HepG2 (cell line): Measurements from ENCODE around the gene HAP1. TPM values are rescaled to one million over a fixed set of nuclear protein-coding genes. Genes with fewer than 3 reads are reported as not detected.

Experiments used
- CC2D1A ChIP-seq: sonication (generic); formaldehyde crosslinking; IDR thresholded peaks from 2 replicates; pipeline ENCODE4 v1.8.1; 2023; ENCODE audit warnings: mild to moderate bottlenecking, missing genetic modification reagents
- HIC2 ChIP-seq: sonication (generic); formaldehyde crosslinking; IDR thresholded peaks from 2 replicates; pipeline ENCODE4 v1.9.0; 2022; ENCODE audit warnings: low read depth, missing genetic modification reagents
- KLF11 ChIP-seq: IDR thresholded peaks from 2 replicates; pipeline ENCODE4 v1.6.1; 2016; ENCODE audit warnings: missing compliant biosample characterization
- MZF1 ChIP-seq: sonication (generic); formaldehyde crosslinking; IDR thresholded peaks from 2 replicates; pipeline ENCODE4 v1.8.1; 2023; ENCODE audit warnings: mild to moderate bottlenecking, missing genetic modification reagents, borderline replicate concordance
- POLR2AphosphoS2 ChIP-seq: IDR thresholded peaks from 2 replicates; pipeline ENCODE4 v1.6.1; 2011; ENCODE audit warnings: low read depth, low read length, improper control_type of control experiment
- SP2 ChIP-seq: sonication (generic); formaldehyde crosslinking; IDR thresholded peaks from 2 replicates; pipeline ENCODE4 v1.5.1; 2020; ENCODE audit warnings: mild to moderate bottlenecking, missing genetic modification reagents
- STAT6 ChIP-seq: sonication (generic); formaldehyde crosslinking; IDR thresholded peaks from 2 replicates; pipeline ENCODE4 v1.4.0; 2020; ENCODE audit warnings: missing genetic modification reagents, mild to moderate bottlenecking, borderline replicate concordance
- ZHX2 ChIP-seq, 2 experiments: sonication (generic) in 1 of 2; formaldehyde crosslinking in 1 of 2; IDR thresholded peaks; 2 replicates each; pipeline versions ENCODE4 v1.6.1 to v1.9.0; 2014 to 2022; ENCODE audit warnings: antibody characterized with exemption in 1 of 2, borderline replicate concordance in 1 of 2, inconsistent platforms in 1 of 2, low read depth in 1 of 2, missing genetic modification reagents in 1 of 2
- ZNF121 ChIP-seq: sonication (generic); formaldehyde crosslinking; IDR thresholded peaks from 2 replicates; pipeline ENCODE4 v1.5.0; 2020; ENCODE audit warnings: mild to moderate bottlenecking, missing genetic modification reagents
- ZNF383 ChIP-seq: sonication (generic); formaldehyde crosslinking; IDR thresholded peaks from 2 replicates; pipeline ENCODE4 v1.4.0; 2020; ENCODE audit warnings: missing genetic modification reagents, mild to moderate bottlenecking, borderline replicate concordance
- ZNF513 ChIP-seq: sonication (generic); formaldehyde crosslinking; conservative IDR thresholded peaks from 2 replicates; pipeline ENCODE4 v1.5.0; 2020; ENCODE audit warnings: missing genetic modification reagents
- ZNF589 ChIP-seq: sonication (generic); formaldehyde crosslinking; conservative IDR thresholded peaks from 2 replicates; pipeline ENCODE4 v1.8.0; 2022; ENCODE audit warnings: mild to moderate bottlenecking, moderate library complexity, missing genetic modification reagents
- ZNF615 ChIP-seq: sonication (generic); formaldehyde crosslinking; IDR thresholded peaks from 2 replicates; pipeline ENCODE4 v1.5.0; 2020; ENCODE audit warnings: mild to moderate bottlenecking, missing genetic modification reagents, borderline replicate concordance
- polyA plus RNA-seq, 8 experiments: library from polyadenylated mRNA; depleted of rRNA in 3 of 8; stranded (reverse) in 7 of 8; unstranded in 1 of 8; fragments of >200 nt; fragmentation: Illumina TruSeq in 4 of 8; extraction: Trizol in 4 of 8; gene quantifications; 2 replicates each; pipeline versions ENCODE4 v1.2.1 to v1.2.3, GENCODE V29; 2011 to 2016; ENCODE audit warnings: low read depth in 4 of 8, missing spikeins in 1 of 8, mixed read lengths in 1 of 8; ENCODE audit not compliant: insufficient read depth in 1 of 8
- total RNA-seq, 5 experiments: library from RNA; depleted of rRNA; stranded (reverse); fragments of >200 nt; fragmentation: Illumina TruSeq; extraction: Trizol; gene quantifications; 2 replicates each; pipeline ENCODE4 v1.2.3, GENCODE V29; 2016; ENCODE audit warnings: low read depth in 1 of 5

The HAP1 gene
- total and polyA plus RNA-seq, 2 of the 13 experiments (the other 11 are each of a cell fraction or from before 2014, with no cell fraction given) = 0.07 TPM

- TF ChIP-seq ZNF589 (CRISPR knock-in tag) = no peak
- no peak for TF ChIP-seq SP2 (CRISPR knock-in tag)
- peak; percentile 36; the same call in 1 of the 2 replicates for TF ChIP-seq HIC2
- TF ChIP-seq CC2D1A (CRISPR knock-in tag) = no peak
- TF ChIP-seq POLR2AphosphoS2 = no peak
- no peak for TF ChIP-seq ZNF513 (CRISPR knock-in tag)
- TF ChIP-seq MZF1 (CRISPR knock-in tag) = 0 out of 2 replicates have a peak, but pooled peaks have one; percentile 30
- no peak for TF ChIP-seq ZNF615
- TF ChIP-seq STAT6 (CRISPR knock-in tag) = no peak
- no peak for TF ChIP-seq ZNF121 (CRISPR knock-in tag)
- no peak for TF ChIP-seq ZHX2 (IDR thresholded peaks at IDR 0.05; ENCODE audit: low read depth)
- TF ChIP-seq ZHX2 (CRISPR knock-in tag; IDR thresholded peaks at IDR 0.05; ENCODE audit: borderline replicate concordance) = no peak
- TF ChIP-seq KLF11 (CRISPR knock-in tag) = no peak
- no peak for TF ChIP-seq ZNF383
Measured at GRCh38 chr17:41739661-41740352, 5.4 kb upstream of the HAP1 start (continued).
